KMS-11 (cell line): ENCODE data around the gene PCCB.

Experiments used
- H2AFZ ChIP-seq: fragments of 200-600 bp; sonication (generic); 2 replicates; pipeline ENCODE4 v1.6.1; 2016; ENCODE audit warnings: antibody characterized with exemption, mixed run types, low read depth
- H3K27ac ChIP-seq: fragments of 200-600 bp; sonication (generic); 2 replicates; pipeline ENCODE4 v1.6.1; 2016; ENCODE audit warnings: mild to moderate bottlenecking, mixed run types
- H3K27me3 ChIP-seq: fragments of 200-600 bp; sonication (generic); 2 replicates; pipeline ENCODE4 v1.6.1; 2017; ENCODE audit warnings: mild to moderate bottlenecking, low read depth, mixed run types, moderate library complexity; ENCODE audit not compliant: insufficient read depth
- H3K36me3 ChIP-seq: fragments of 200-600 bp; sonication (generic); 2 replicates; pipeline ENCODE4 v1.6.1; 2017; ENCODE audit warnings: mild to moderate bottlenecking, mixed run types; ENCODE audit not compliant: insufficient read depth
- H3K4me1 ChIP-seq: fragments of 200-600 bp; sonication (generic); 2 replicates; pipeline ENCODE4 v1.6.1; 2016; ENCODE audit warnings: mild to moderate bottlenecking, low read depth, mixed run types; ENCODE audit not compliant: poor library complexity, severe bottlenecking
- H3K4me2 ChIP-seq: fragments of 200-600 bp; sonication (generic); 2 replicates; pipeline ENCODE4 v1.7.0; 2016; ENCODE audit warnings: mild to moderate bottlenecking, mixed run types
- H3K4me3 ChIP-seq: fragments of 200-600 bp; sonication (generic); IDR thresholded peaks from 2 replicates; pipeline ENCODE4 v1.6.1; 2017; ENCODE audit warnings: low read depth, low read length, mixed read lengths; ENCODE audit not compliant: insufficient read depth
- H3K79me2 ChIP-seq: fragments of 200-600 bp; sonication (generic); 2 replicates; pipeline ENCODE4 v1.6.1; 2016; ENCODE audit warnings: low read depth, mixed run types; ENCODE audit not compliant: insufficient read depth
- H3K9ac ChIP-seq: fragments of 200-600 bp; sonication (generic); 2 replicates; pipeline ENCODE4 v1.6.1; 2016; ENCODE audit warnings: mild to moderate bottlenecking, mixed run types
- H4K20me1 ChIP-seq: fragments of 200-600 bp; sonication (generic); 2 replicates; pipeline ENCODE4 v1.6.1; 2016; ENCODE audit warnings: mild to moderate bottlenecking, mixed run types; ENCODE audit not compliant: insufficient read depth
- TF ChIP-seq, protein P1 (sequence below): fragments of 200-600 bp; sonication (generic); conservative IDR thresholded peaks from 2 replicates; pipeline ENCODE4 v1.6.1; 2017; ENCODE audit warnings: low read depth, mild to moderate bottlenecking, antibody characterized with exemption, low read length, moderate library complexity, mixed read lengths

Gene PCCB

DNA sequence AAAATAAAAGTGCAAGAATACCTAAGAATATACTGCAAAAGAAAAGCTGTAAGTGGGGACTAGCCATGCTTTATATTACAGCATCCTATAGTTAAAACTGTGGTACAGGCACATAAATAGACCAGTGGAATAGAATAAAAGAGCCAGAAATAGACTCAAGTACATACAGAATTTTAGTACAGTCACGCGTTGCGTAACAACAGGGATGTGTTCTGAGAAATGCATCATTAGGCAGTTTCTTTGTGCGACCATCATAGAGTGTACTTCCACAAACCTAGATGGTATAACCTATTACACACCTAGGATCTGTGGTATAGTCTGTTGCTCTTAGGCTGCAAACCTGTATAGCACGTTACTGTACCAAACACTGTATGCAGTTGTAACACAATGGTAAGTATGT lies 61.8 kb downstream of the PCCB start:
- Histone ChIP-seq H3K27ac (no peak overlapping the region), H3K4me2 (no peak overlapping the region)
- TF ChIP-seq, protein P1, sequence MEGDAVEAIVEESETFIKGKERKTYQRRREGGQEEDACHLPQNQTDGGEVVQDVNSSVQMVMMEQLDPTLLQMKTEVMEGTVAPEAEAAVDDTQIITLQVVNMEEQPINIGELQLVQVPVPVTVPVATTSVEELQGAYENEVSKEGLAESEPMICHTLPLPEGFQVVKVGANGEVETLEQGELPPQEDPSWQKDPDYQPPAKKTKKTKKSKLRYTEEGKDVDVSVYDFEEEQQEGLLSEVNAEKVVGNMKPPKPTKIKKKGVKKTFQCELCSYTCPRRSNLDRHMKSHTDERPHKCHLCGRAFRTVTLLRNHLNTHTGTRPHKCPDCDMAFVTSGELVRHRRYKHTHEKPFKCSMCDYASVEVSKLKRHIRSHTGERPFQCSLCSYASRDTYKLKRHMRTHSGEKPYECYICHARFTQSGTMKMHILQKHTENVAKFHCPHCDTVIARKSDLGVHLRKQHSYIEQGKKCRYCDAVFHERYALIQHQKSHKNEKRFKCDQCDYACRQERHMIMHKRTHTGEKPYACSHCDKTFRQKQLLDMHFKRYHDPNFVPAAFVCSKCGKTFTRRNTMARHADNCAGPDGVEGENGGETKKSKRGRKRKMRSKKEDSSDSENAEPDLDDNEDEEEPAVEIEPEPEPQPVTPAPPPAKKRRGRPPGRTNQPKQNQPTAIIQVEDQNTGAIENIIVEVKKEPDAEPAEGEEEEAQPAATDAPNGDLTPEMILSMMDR: no peak

DNA sequence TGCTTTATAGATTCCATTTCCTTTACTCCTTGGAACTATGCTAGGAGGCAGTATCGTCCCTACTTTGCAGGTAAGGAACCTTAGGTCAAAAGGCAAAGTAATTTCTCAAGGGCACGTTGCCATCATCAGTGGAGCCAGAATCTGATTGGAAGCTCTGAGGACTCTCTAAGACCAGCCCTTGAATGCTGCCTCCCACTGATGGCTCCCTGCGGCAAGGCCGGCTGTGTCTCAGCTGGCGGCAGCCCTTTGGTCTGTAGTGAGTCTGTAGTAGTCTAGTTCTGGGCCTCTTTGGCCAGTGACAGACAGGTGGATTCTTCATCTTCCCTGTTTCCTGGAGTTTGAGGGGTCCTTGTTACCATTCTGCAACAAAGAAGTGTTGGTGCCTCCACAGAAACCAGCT lies 76.2 kb downstream of the PCCB start:
- Histone ChIP-seq H3K36me3 (no peaks in the 10 kb centered on the region), H3K4me2 (no peak overlapping the region), H3K27ac (no peak overlapping the region), H3K79me2 (no peaks in the 10 kb centered on the region), H3K27me3 (no peaks in the 10 kb centered on the region), H3K9ac (no peak overlapping the region), H3K4me3 (no peak overlapping the region), H3K4me1 (no peaks in the 10 kb centered on the region), H2AFZ (no peak overlapping the region), H4K20me1 (no peaks in the 10 kb centered on the region)
- TF ChIP-seq, protein P1: no peak

More for the DNA sequence above, 61.8 kb downstream of the PCCB start:
- Histone ChIP-seq H4K20me1 (no peaks in the 10 kb centered on the region), H3K4me3 (no peak overlapping the region), H3K79me2 (no peaks in the 10 kb centered on the region), H3K36me3 (no peaks in the 10 kb centered on the region), H3K27me3 (no peaks in the 10 kb centered on the region), H3K9ac (no peak overlapping the region), H2AFZ (no peak overlapping the region), H3K4me1 (no peaks in the 10 kb centered on the region)

DNA sequence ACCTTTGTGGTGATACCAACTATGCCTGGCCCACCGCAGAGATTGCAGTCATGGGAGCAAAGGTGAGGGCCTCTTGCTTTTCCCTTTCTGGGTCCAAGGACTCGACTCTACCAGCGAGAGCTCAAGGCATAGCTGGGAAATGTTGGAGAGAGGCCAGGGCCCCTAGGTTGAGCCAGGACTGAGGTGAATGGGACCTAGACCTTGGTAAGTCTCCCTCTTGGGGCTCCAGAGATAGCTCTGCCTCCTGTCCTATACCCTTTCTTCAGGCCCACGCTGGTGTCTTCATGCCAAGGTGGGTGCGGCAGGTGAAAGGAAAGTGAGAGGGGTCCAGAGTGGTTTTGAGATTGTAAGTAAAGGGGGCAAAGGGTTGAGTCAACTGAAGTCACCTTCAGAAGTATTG lies 77.5 kb downstream of the PCCB start:
- Histone ChIP-seq H3K4me2 (no peak overlapping the region), H3K9ac (no peak overlapping the region), H3K36me3 (no peaks in the 10 kb centered on the region)

DNA sequence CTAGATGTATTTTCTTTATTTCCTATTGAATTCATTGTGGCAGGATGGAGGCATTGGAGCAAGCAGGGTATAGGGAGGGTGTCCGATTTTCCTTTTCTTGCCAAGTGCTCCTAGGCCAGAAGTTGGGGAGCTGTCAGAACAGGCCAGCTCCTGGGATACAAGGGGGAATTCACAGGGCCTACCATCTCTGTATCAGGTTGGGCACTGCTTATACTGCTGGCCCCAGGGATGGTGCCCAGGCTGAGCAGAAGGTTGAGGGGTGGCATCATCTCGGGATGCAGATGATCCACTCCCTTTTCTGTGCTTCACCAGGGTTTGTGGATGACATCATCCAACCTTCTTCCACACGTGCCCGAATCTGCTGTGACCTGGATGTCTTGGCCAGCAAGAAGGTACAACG lies 79.5 kb downstream of the PCCB start:
- no peak overlapping the region for H3K27ac ChIP-seq
- H3K79me2 ChIP-seq: no peaks in the 10 kb centered on the region
- H2AFZ ChIP-seq: no peak overlapping the region
- no peak overlapping the region for H3K4me3 ChIP-seq
- H3K4me1 ChIP-seq: no peaks in the 10 kb centered on the region
- no peak overlapping the region for H3K9ac ChIP-seq
- no peaks in the 10 kb centered on the region for H3K36me3 ChIP-seq
- H3K4me2 ChIP-seq: no peak overlapping the region
- H3K27me3 ChIP-seq: no peaks in the 10 kb centered on the region
- no peaks in the 10 kb centered on the region for H4K20me1 ChIP-seq
- TF ChIP-seq, protein P1: no peak

More for the DNA sequence above, 77.5 kb downstream of the PCCB start:
- Histone ChIP-seq H3K4me1 (no peaks in the 10 kb centered on the region), H3K27me3 (no peaks in the 10 kb centered on the region), H2AFZ (no peak overlapping the region), H4K20me1 (no peaks in the 10 kb centered on the region), H3K27ac (no peak overlapping the region), H3K4me3 (no peak overlapping the region), H3K79me2 (no peaks in the 10 kb centered on the region)
- TF ChIP-seq, protein P1: no peak
